Ectodermal cell (in vitro differentiated cells): ENCODE measurements around the gene MAPRE2.

Experiments used
- H3K27ac ChIP-seq: 2 replicates; pipeline ENCODE4 v1.7.0; 2013; ENCODE audit warnings: mild to moderate bottlenecking, low read depth, low read length; ENCODE audit not compliant: insufficient read depth, poor library complexity, severe bottlenecking
- H3K27me3 ChIP-seq: 2 replicates; pipeline ENCODE4 v1.7.0; 2013; ENCODE audit warnings: mild to moderate bottlenecking, low read length; ENCODE audit not compliant: insufficient read depth, control insufficient read depth, poor library complexity, severe bottlenecking
- H3K36me3 ChIP-seq: one replicate; pipeline ENCODE4 v1.7.0; 2013; ENCODE audit warnings: low read length; ENCODE audit not compliant: control insufficient read depth, insufficient read depth
- H3K4me1 ChIP-seq: one replicate; pipeline ENCODE4 v1.7.0; 2013; ENCODE audit warnings: low read length; ENCODE audit not compliant: control insufficient read depth, insufficient read depth
- H3K4me3 ChIP-seq: 2 replicates; pipeline ENCODE4 v1.7.0; 2013; ENCODE audit warnings: low read depth, low read length, control low read depth; ENCODE audit not compliant: insufficient read depth
- H3K9me3 ChIP-seq: 2 replicates; pipeline ENCODE4 v1.7.0; 2013; ENCODE audit warnings: mild to moderate bottlenecking, low read length, moderate library complexity; ENCODE audit not compliant: control insufficient read depth
- WGBS, 2 experiments: methylation state at CpG; one replicate each; pipeline ENCODE4 v1.1.7; 2013; ENCODE audit warnings: missing lambda C conversion rate in 2 of 2; 5-methylcytosine and 5-hydroxymethylcytosine counted together

The MAPRE2 gene

DNA sequence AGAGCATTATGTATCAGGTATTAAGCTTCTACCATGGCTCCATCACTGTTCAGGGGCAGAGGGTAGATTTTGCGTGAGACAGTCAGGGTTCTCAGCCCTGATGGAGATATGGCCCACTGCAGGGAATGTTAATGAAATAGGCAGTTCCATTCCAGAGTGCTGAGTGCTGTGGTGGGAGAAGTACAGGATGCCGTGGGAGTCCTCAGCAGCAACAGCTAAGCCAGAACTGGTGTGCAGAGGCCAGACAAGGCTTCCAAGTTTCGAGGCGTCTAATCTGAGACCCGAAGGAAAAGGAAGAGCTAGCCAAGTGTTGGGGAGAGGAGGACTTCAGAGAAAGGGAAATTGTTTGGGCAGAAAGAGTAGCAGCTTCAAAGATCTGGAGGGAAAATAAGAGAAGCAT is 30.2 kb upstream of the MAPRE2 start:
- Histone ChIP-seq H3K27ac (no peak overlapping the region), H3K4me3 (no peak overlapping the region), H3K9me3 (no peaks in the 10 kb centered on the region), H3K27me3 (no peaks in the 10 kb centered on the region), H3K36me3 (no peaks in the 10 kb centered on the region), H3K4me1 (no peaks in the 10 kb centered on the region)
- WGBS, 2 experiments, result 90 to 96% methylated on average over 5 of the region's 5 CpGs

GRCh38 chr18:35019933-35020332 is 21.3 kb upstream of the MAPRE2 start:
- H3K36me3 ChIP-seq, result no peaks in the 10 kb centered on the region
- H3K9me3 ChIP-seq, result no peaks in the 10 kb centered on the region
- whole genome bisulfite sequencing, 2 experiments, result 92 to 93% methylated on average over 2 of the region's 2 CpGs
- no peak overlapping the region for H3K4me3 ChIP-seq
- H3K27ac ChIP-seq, result no peak overlapping the region
- H3K27me3 ChIP-seq, result no peaks in the 10 kb centered on the region
- no peaks in the 10 kb centered on the region for H3K4me1 ChIP-seq

DNA sequence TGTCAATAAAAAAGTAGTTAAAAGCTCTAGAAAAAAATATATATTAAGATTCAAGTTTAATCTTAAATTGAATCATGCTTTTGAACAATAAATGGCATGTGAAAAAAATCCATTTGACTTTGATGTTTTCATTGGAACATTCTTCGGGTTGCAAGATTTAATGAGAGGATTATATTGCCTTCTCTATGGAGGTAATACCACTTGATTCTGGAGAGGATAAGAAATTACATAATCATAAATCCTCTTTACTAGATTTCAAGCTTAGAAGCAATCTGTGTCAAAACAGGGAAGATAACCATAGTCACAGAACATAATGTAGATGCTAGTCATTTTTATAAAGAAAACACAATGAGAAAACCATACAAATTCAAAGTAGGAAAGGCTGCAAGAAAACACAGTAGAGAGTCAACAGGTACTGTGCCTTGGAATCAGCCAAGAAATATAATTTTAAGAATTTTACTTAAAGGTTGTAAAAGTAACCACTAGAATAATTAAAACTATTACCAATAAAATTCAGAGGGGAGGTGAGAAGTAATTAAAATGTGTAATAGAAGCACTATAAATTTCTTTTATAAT is 18.7 kb upstream of the MAPRE2 start:
- WGBS, 2 experiments, result 100% methylated on average over 1 of the region's 1 CpG
- Histone ChIP-seq H3K27ac (no peak overlapping the region), H3K9me3 (no peaks in the 10 kb centered on the region), H3K4me3 (no peak overlapping the region), H3K27me3 (no peaks in the 10 kb centered on the region), H3K36me3 (no peaks in the 10 kb centered on the region), H3K4me1 (no peaks in the 10 kb centered on the region)

- H3K4me3 ChIP-seq, result no peak overlapping the region
- H3K4me1 ChIP-seq, result no peaks in the 10 kb centered on the region
- H3K9me3 ChIP-seq, result no peaks in the 10 kb centered on the region
- H3K27me3 ChIP-seq, result no peaks in the 10 kb centered on the region
- WGBS, 2 experiments, result 87 to 92% methylated on average over 2 to 3 of the region's 3 CpGs
- no peak overlapping the region for H3K27ac ChIP-seq
- H3K36me3 ChIP-seq, result no peaks in the 10 kb centered on the region
Measured at GRCh38 chr18:35024196-35024595, 17.0 kb upstream of the MAPRE2 start.

DNA sequence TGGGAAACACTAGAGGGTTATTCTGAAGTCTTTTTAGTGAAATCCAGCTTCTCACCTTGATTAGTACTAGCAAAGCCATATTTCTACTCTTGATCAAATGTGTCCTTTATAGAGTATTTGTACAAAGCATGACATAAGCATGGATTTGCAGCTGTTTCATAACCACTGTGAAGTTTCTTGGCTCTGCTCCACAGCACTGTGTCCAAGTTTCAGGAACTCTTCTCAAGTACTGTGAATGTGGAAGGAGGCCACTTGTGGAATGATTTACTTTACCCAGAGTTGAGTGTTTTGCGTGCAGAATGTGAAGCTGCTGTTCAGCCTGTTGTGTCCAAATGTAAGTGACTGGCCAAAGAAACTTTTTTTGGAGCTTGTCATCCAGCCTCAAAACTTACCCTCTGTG is 16.2 kb upstream of the MAPRE2 start:
- Histone ChIP-seq H3K27ac (no peak overlapping the region), H3K4me3 (no peak overlapping the region), H3K36me3 (no peaks in the 10 kb centered on the region), H3K9me3 (no peaks in the 10 kb centered on the region), H3K4me1 (no peaks in the 10 kb centered on the region), H3K27me3 (no peaks in the 10 kb centered on the region)
- WGBS, 2 experiments, result 90 to 93% methylated on average over 1 of the region's 1 CpG

- no peaks in the 10 kb centered on the region for H3K4me1 ChIP-seq
- H3K36me3 ChIP-seq, result no peaks in the 10 kb centered on the region
- H3K27ac ChIP-seq, result no peak overlapping the region
- no peaks in the 10 kb centered on the region for H3K27me3 ChIP-seq
- WGBS, 2 experiments, result 78 to 79% methylated on average over 5 of the region's 5 CpGs
- H3K9me3 ChIP-seq, result no peaks in the 10 kb centered on the region
- no peak overlapping the region for H3K4me3 ChIP-seq
Measured at GRCh38 chr18:35026407-35027061, 14.7 kb upstream of the MAPRE2 start.

GRCh38 chr18:35027206-35027605 is 14.0 kb upstream of the MAPRE2 start:
- Histone ChIP-seq H3K36me3 (no peaks in the 10 kb centered on the region), H3K4me1 (no peaks in the 10 kb centered on the region), H3K27me3 (no peaks in the 10 kb centered on the region), H3K27ac (no peak overlapping the region), H3K9me3 (no peaks in the 10 kb centered on the region), H3K4me3 (no peak overlapping the region)
- 80 to 82% methylated on average over 1 of the region's 1 CpG for WGBS, 2 experiments

DNA sequence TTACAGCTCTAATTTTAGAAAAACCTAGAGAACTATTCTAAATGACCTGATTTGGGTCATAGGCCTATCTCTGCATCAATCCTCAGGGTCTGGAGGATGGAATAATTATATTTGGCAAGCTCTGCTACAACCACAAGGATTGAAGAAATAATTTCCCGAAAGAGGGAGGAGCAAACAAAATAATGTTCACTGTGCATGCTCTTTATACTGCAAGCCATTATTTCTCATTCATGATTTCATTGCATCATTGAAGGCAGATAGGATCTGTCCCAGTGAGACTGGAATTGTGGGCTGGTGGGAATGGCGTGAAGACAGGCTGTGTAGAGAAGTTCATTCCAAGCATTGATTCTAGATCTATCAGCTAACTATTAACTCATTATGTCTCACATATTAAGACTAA is 12.7 kb upstream of the MAPRE2 start:
- 94 to 100% methylated on average over 1 to 2 of the region's 2 CpGs for WGBS, 2 experiments
- H3K36me3 ChIP-seq, result no peaks in the 10 kb centered on the region
- no peaks in the 10 kb centered on the region for H3K27me3 ChIP-seq
- H3K4me1 ChIP-seq, result no peaks in the 10 kb centered on the region
- H3K9me3 ChIP-seq, result no peaks in the 10 kb centered on the region
- no peak overlapping the region for H3K27ac ChIP-seq
- no peak overlapping the region for H3K4me3 ChIP-seq

GRCh38 chr18:35029103-35029502 is 12.1 kb upstream of the MAPRE2 start:
- WGBS, 2 experiments, result 90 to 93% methylated on average over 4 of the region's 4 CpGs
- H3K9me3 ChIP-seq, result no peaks in the 10 kb centered on the region
- H3K27ac ChIP-seq, result no peak overlapping the region
- H3K36me3 ChIP-seq, result no peaks in the 10 kb centered on the region
- H3K4me1 ChIP-seq, result no peaks in the 10 kb centered on the region
- no peak overlapping the region for H3K4me3 ChIP-seq
- no peaks in the 10 kb centered on the region for H3K27me3 ChIP-seq

GRCh38 chr18:35029770-35030169 is 11.4 kb upstream of the MAPRE2 start:
- no peaks in the 10 kb centered on the region for H3K27me3 ChIP-seq
- no peak overlapping the region for H3K27ac ChIP-seq
- H3K4me1 ChIP-seq, result no peaks in the 10 kb centered on the region
- no peak overlapping the region for H3K4me3 ChIP-seq
- WGBS, 2 experiments, result 90 to 91% methylated on average over 3 of the region's 3 CpGs
- H3K9me3 ChIP-seq, result no peaks in the 10 kb centered on the region
- no peaks in the 10 kb centered on the region for H3K36me3 ChIP-seq
